Activated T-helper 17 cell treated with anti-CD3 and anti-CD28 coated beads, Interleukin-2, amount 50 U/mL, for 72 hours (primary cell): ENCODE measurements around the gene REEP5. TPM values are rescaled to one million over a fixed set of nuclear protein-coding genes. Genes with fewer than 3 reads are reported as not detected.

Experiments used
- ATAC-seq: fragments of 150-1000 bp; cut with Tn5 transposase; replicated peaks from 2 replicates; pipeline ENCODE4 v1.10.0; 2021; ENCODE audit warnings: mild to moderate bottlenecking, moderate library complexity
- H3K27ac Mint-ChIP-seq: one replicate; pipeline ENCODE4 v1.8.0; 2022; ENCODE audit warnings: mixed read lengths
- H3K27me3 Mint-ChIP-seq: one replicate; pipeline ENCODE4 v1.8.0; 2022; ENCODE audit warnings: mixed read lengths
- H3K36me3 Mint-ChIP-seq: one replicate; pipeline ENCODE4 v1.8.0; 2022; ENCODE audit warnings: low read depth, mild to moderate bottlenecking, mixed read lengths
- H3K4me1 Mint-ChIP-seq: one replicate; pipeline ENCODE4 v1.8.0; 2022; ENCODE audit warnings: mixed read lengths
- H3K4me3 Mint-ChIP-seq: one replicate; pipeline ENCODE4 v1.8.0; 2022; ENCODE audit warnings: mild to moderate bottlenecking, mixed read lengths
- H3K9me3 Mint-ChIP-seq: one replicate; pipeline ENCODE4 v1.8.0; 2022; ENCODE audit warnings: mixed read lengths
- total RNA-seq, 2 donors: library from RNA; stranded (reverse); gene quantifications; one replicate each; pipeline ENCODE4 v1.2.3, GENCODE V29; 2022

REEP5 gene
- total RNA-seq, 2 donors from 2014 or later = 42.3 to 80.3 TPM

- Mint-ChIP-seq H3K4me1 (peaks cover 20% of the 10 kb centered on the region), H3K27me3 (no peaks in the 10 kb centered on the region), H3K4me3 (peak overlapping the region; percentile 50), H3K36me3 (peaks cover 16% of the 10 kb centered on the region), H3K9me3 (no peaks in the 10 kb centered on the region), H3K27ac (peak overlapping the region; percentile 71)
- ATAC-seq = peak; percentile 51
These were observed 35.1 kb downstream of the REEP5 start for GRCh38 chr5:112886975-112887374.

GRCh38 chr5:112885001-112885400 lies 37.0 kb downstream of the REEP5 start:
- Mint-ChIP-seq H3K4me1 (peaks cover 18% of the 10 kb centered on the region), H3K9me3 (no peaks in the 10 kb centered on the region), H3K36me3 (peaks cover 8% of the 10 kb centered on the region), H3K27ac (no peak overlapping the region), H3K27me3 (no peaks in the 10 kb centered on the region), H3K4me3 (no peak overlapping the region)
- ATAC-seq = no peak

GRCh38 chr5:112883192-112883591 lies 38.8 kb downstream of the REEP5 start:
- Mint-ChIP-seq H3K27ac (no peak overlapping the region), H3K4me3 (no peak overlapping the region), H3K36me3 (peaks cover 11% of the 10 kb centered on the region), H3K9me3 (no peaks in the 10 kb centered on the region), H3K4me1 (peaks cover 23% of the 10 kb centered on the region), H3K27me3 (no peaks in the 10 kb centered on the region)
- ATAC-seq = no peak

- no peak overlapping the region for H3K4me3 Mint-ChIP-seq
These were observed 41.6 kb downstream of the REEP5 start for GRCh38 chr5:112880219-112880964.

GRCh38 chr5:112878760-112879159 lies 43.3 kb downstream of the REEP5 start:
- Mint-ChIP-seq H3K4me3 (peak overlapping the region; percentile 68), H3K36me3 (peaks cover 56% of the 10 kb centered on the region), H3K27me3 (no peaks in the 10 kb centered on the region), H3K4me1 (peaks cover 26% of the 10 kb centered on the region), H3K9me3 (no peaks in the 10 kb centered on the region), H3K27ac (no peak overlapping the region)
- peak; percentile 94 for ATAC-seq

More at GRCh38 chr5:112880219-112880964, 41.6 kb downstream of the REEP5 start:
- Mint-ChIP-seq H3K27me3 (no peaks in the 10 kb centered on the region), H3K36me3 (peaks cover 39% of the 10 kb centered on the region), H3K27ac (no peak overlapping the region), H3K4me1 (peaks cover 25% of the 10 kb centered on the region), H3K9me3 (no peaks in the 10 kb centered on the region)
- ATAC-seq = no peak

GRCh38 chr5:112878101-112878500 lies 43.9 kb downstream of the REEP5 start:
- H3K4me3 Mint-ChIP-seq = no peak overlapping the region
- H3K27ac Mint-ChIP-seq = no peak overlapping the region
- no peak for ATAC-seq
- H3K27me3 Mint-ChIP-seq = no peaks in the 10 kb centered on the region
- no peaks in the 10 kb centered on the region for H3K9me3 Mint-ChIP-seq
- peaks cover 62% of the 10 kb centered on the region for H3K36me3 Mint-ChIP-seq
- peaks cover 29% of the 10 kb centered on the region for H3K4me1 Mint-ChIP-seq

GRCh38 chr5:112876362-112876761 lies 45.7 kb downstream of the REEP5 start:
- no peak for ATAC-seq
- Mint-ChIP-seq H3K27me3 (no peaks in the 10 kb centered on the region), H3K36me3 (peaks cover 77% of the 10 kb centered on the region), H3K4me3 (no peak overlapping the region), H3K9me3 (no peaks in the 10 kb centered on the region), H3K4me1 (peaks cover 34% of the 10 kb centered on the region), H3K27ac (no peak overlapping the region)

- Mint-ChIP-seq H3K27ac (no peak overlapping the region), H3K27me3 (no peaks in the 10 kb centered on the region), H3K4me1 (peaks cover 25% of the 10 kb centered on the region), H3K4me3 (no peak overlapping the region), H3K9me3 (no peaks in the 10 kb centered on the region), H3K36me3 (peaks cover 96% of the 10 kb centered on the region)
- no peak for ATAC-seq
These were observed 51.1 kb downstream of the REEP5 start for GRCh38 chr5:112870966-112871365.

GRCh38 chr5:112869948-112870347 lies 52.1 kb downstream of the REEP5 start:
- H3K36me3 Mint-ChIP-seq = peaks cover 96% of the 10 kb centered on the region
- H3K9me3 Mint-ChIP-seq = no peaks in the 10 kb centered on the region
- ATAC-seq = peak; percentile 96
- peak overlapping the region; percentile 21 for H3K27ac Mint-ChIP-seq
- no peaks in the 10 kb centered on the region for H3K27me3 Mint-ChIP-seq
- no peak overlapping the region for H3K4me3 Mint-ChIP-seq
- H3K4me1 Mint-ChIP-seq = peaks cover 25% of the 10 kb centered on the region

- Mint-ChIP-seq H3K27ac (peak overlapping the region; percentile 89), H3K4me3 (peak overlapping the region; percentile 31), H3K27me3 (no peaks in the 10 kb centered on the region), H3K36me3 (peaks cover 96% of the 10 kb centered on the region), H3K9me3 (no peaks in the 10 kb centered on the region), H3K4me1 (peaks cover 31% of the 10 kb centered on the region)
- no peak for ATAC-seq
These were observed 54.6 kb downstream of the REEP5 start for GRCh38 chr5:112867411-112867810.

- peak; percentile 36 for ATAC-seq
- H3K36me3 Mint-ChIP-seq = peaks cover 92% of the 10 kb centered on the region
- H3K4me1 Mint-ChIP-seq = peaks cover 32% of the 10 kb centered on the region
- peak overlapping the region; percentile 31 for H3K4me3 Mint-ChIP-seq
- H3K27me3 Mint-ChIP-seq = no peaks in the 10 kb centered on the region
- no peaks in the 10 kb centered on the region for H3K9me3 Mint-ChIP-seq
- H3K27ac Mint-ChIP-seq = peak overlapping the region; percentile 89
These were observed 55.3 kb downstream of the REEP5 start for GRCh38 chr5:112866739-112867138.

- H3K4me1 Mint-ChIP-seq = peaks cover 31% of the 10 kb centered on the region
- H3K27me3 Mint-ChIP-seq = no peaks in the 10 kb centered on the region
- no peak overlapping the region for H3K4me3 Mint-ChIP-seq
- ATAC-seq = no peak
- H3K27ac Mint-ChIP-seq = no peak overlapping the region
- H3K9me3 Mint-ChIP-seq = no peaks in the 10 kb centered on the region
- H3K36me3 Mint-ChIP-seq = peaks cover 81% of the 10 kb centered on the region
These were observed 56.9 kb downstream of the REEP5 start for GRCh38 chr5:112865128-112865527.

- Mint-ChIP-seq H3K36me3 (peaks cover 65% of the 10 kb centered on the region), H3K27ac (peak overlapping the region; percentile 97), H3K4me3 (peak overlapping the region; percentile 91), H3K9me3 (no peaks in the 10 kb centered on the region), H3K27me3 (no peaks in the 10 kb centered on the region), H3K4me1 (peaks cover 25% of the 10 kb centered on the region)
- ATAC-seq = no peak
These were observed 58.5 kb downstream of the REEP5 start for GRCh38 chr5:112863549-112863948.

- Mint-ChIP-seq H3K4me1 (peaks cover 21% of the 10 kb centered on the region), H3K27me3 (peaks cover 5% of the 10 kb centered on the region), H3K27ac (peak overlapping the region; percentile 97), H3K9me3 (no peaks in the 10 kb centered on the region), H3K36me3 (peaks cover 50% of the 10 kb centered on the region), H3K4me3 (peak overlapping the region; percentile 91)
- no peak for ATAC-seq
These were observed 59.9 kb downstream of the REEP5 start for GRCh38 chr5:112862085-112862484.

- Mint-ChIP-seq H3K4me3 (peak overlapping the region; percentile 91), H3K36me3 (peaks cover 45% of the 10 kb centered on the region), H3K27me3 (peaks cover 5% of the 10 kb centered on the region), H3K27ac (peak overlapping the region; percentile 97), H3K9me3 (no peaks in the 10 kb centered on the region), H3K4me1 (peaks cover 16% of the 10 kb centered on the region)
- ATAC-seq = no peak
These were observed 60.4 kb downstream of the REEP5 start for GRCh38 chr5:112861638-112861985.
